Suprapubic skin (tissue), 4 donors: ENCODE data around the gene CRIP2.

Source experiments
- CTCF ChIP-seq, 2 donors: fragments of 200-600 bp in 1 of 2; fragments of 450-650 bp in 1 of 2; sonication (generic) in 1 of 2; IDR thresholded peaks; one replicate each; pipeline ENCODE4 v1.5.1; 2016 to 2019; ENCODE audit warnings: antibody characterized with exemption in 2 of 2, mild to moderate bottlenecking in 1 of 2, moderate library complexity in 1 of 2
- POLR2A ChIP-seq, 2 donors: fragments of 450-650 bp; IDR thresholded peaks; one replicate each; pipeline ENCODE4 v1.6.1; 2017; ENCODE audit warnings: antibody characterized with exemption in 2 of 2, mild to moderate bottlenecking in 2 of 2, moderate library complexity in 2 of 2
- POLR2AphosphoS5 ChIP-seq, 3 donors: sonication (generic); formaldehyde crosslinking; IDR thresholded peaks; one replicate each; pipeline ENCODE4 v1.6.1; 2017; ENCODE audit warnings: antibody characterized with exemption in 3 of 3

GRCh38 chr14:105501504-105502291 is 27.1 kb downstream of the CRIP2 start:
- TF ChIP-seq POLR2AphosphoS5 (IDR thresholded peaks at IDR 0.05) = no peak
- no peak for TF ChIP-seq CTCF (IDR thresholded peaks at IDR 0.05)
- no peak for TF ChIP-seq POLR2A (IDR thresholded peaks at IDR 0.05)
